Pancreas (tissue), 10 donors: ENCODE data around the gene NOBOX. TPM values are rescaled to one million over a fixed set of nuclear protein-coding genes. Genes with fewer than 3 reads are reported as not detected.
A peak's percentile ranks its signal among the peaks of the same experiment; 100 is the strongest.
"Not testable (repeated sequence)": the region's sequence is repeated elsewhere in the genome, so short reads cannot be mapped to it uniquely, and the experiment has no call there.

Experiments
- ATAC-seq, 4 donors: fragments of 200-7000 bp; cut with Tn5 transposase; one replicate each; pipeline versions ENCODE4 v1.8.0 to v1.9.1; 2020; ENCODE audit warnings: mild to moderate bottlenecking in 4 of 4, moderate library complexity in 4 of 4
- DNase-seq, 6 donors: peaks; one replicate each; pipeline ENCODE4 v3.0.0-alpha.2; 2020
- FAIRE-seq: peaks from 2 replicates; lab custom pipeline; 2012; peaks lifted over from hg19 to GRCh38; lab: Jason Lieb, UNC
- H3K27ac ChIP-seq, 4 donors: fragments of 200-600 bp; sonication (generic); 1 replicate in 3 of 4; 2 replicates in 1 of 4; pipeline versions ENCODE4 v1.5.0 to v1.8.0; 2020
- H3K27me3 ChIP-seq, 4 donors: fragments of 200-600 bp; one replicate each; pipeline ENCODE4 v1.8.0; 2021
- H3K36me3 ChIP-seq, 3 donors: fragments of 200-600 bp; sonication (generic) in 1 of 3; one replicate each; pipeline versions ENCODE4 v1.5.0 to v1.8.0; 2020 to 2021
- H3K4me1 ChIP-seq, 3 donors: fragments of 200-600 bp; one replicate each; pipeline ENCODE4 v1.8.0; 2021
- H3K4me3 ChIP-seq, 4 donors: fragments of 200-600 bp; sonication (generic) in 2 of 4; one replicate each; pipeline versions ENCODE4 v1.5.0 to v1.8.0; 2020 to 2021
- H3K9me3 ChIP-seq, 4 donors: fragments of 200-600 bp; one replicate each; pipeline ENCODE4 v1.8.0; 2021
- WGBS, 2 donors: extraction: QIAGEN DNeasy Blood & Tissue Kit; methylation state at CpG; one replicate each; pipeline ENCODE4 v1.1.7; 2013; 5-methylcytosine and 5-hydroxymethylcytosine counted together
- intact Hi-C, 3 donors: fragments of 100-400 bp; cut with DNase I; formaldehyde crosslinking; loops; one replicate each; pipeline versions ENCODE4 v1.11.1 to v1.14.2; 2022
- polyA plus RNA-seq, 2 donors: library from polyadenylated mRNA; stranded (reverse); fragments of 200-250 nt; gene quantifications; one replicate each; pipeline ENCODE4 v1.2.3, GENCODE V29; 2013
- total RNA-seq, 6 donors: library from RNA; stranded (reverse); fragmentation: NEBNext Ultra II Directional in 4 of 6; extraction: Animal tissue kit (Norgen Biotek cat#: 25700) in 4 of 6; gene quantifications; one replicate each; pipeline versions ENCODE4 v1.2.1 to v1.2.4, GENCODE V29; 2021 to 2023
- TF ChIP-seq, protein P1 (sequence below), 4 donors: fragments of 200-600 bp; sonication (generic) in 3 of 4; IDR thresholded peaks; one replicate each; pipeline versions ENCODE4 v1.5.0 to v1.8.0; 2021; ENCODE audit warnings: antibody characterized with exemption in 4 of 4
- donor health status: healthy with polysubstance abuse.
- donor health status: DM: no; HTN: no; CAD: no; lungs with moderate emphysema.
- donor health status: DM: no; HTN: no; CAD: no.
- donor health status: control.
- donor health status: control.
- donor health status: Bipolar disorder and iron deficiency.
- donor health status: DM: yes; HTN: yes; CAD: no.
- donor health status: DM: no; HTN: no; CAD: no.
- donor health status: DM: no; HTN: no; CAD: no.
- donor health status: DM: yes; HTN: yes; CAD: no.

Gene NOBOX
- total and polyA plus RNA-seq, 8 donors: not detected

- H3K27ac ChIP-seq: no peak overlapping the region
- DNase-seq: peak in 3 of 6 donors; percentile 9 to 51 (median 16)
- H3K4me3 ChIP-seq: no peak overlapping the region
- WGBS, 2 donors: 78 to 84% methylated on average over 4 of the region's 4 CpGs
- H3K4me1 ChIP-seq: no peaks in the 10 kb centered on the region
- H3K27me3 ChIP-seq: no peaks in the 10 kb centered on the region
- ATAC-seq: peak in 3 of 4 donors; percentile 65 to 73 (median 72)
- no peaks in the 10 kb centered on the region for H3K36me3 ChIP-seq
- TF ChIP-seq, protein P1, sequence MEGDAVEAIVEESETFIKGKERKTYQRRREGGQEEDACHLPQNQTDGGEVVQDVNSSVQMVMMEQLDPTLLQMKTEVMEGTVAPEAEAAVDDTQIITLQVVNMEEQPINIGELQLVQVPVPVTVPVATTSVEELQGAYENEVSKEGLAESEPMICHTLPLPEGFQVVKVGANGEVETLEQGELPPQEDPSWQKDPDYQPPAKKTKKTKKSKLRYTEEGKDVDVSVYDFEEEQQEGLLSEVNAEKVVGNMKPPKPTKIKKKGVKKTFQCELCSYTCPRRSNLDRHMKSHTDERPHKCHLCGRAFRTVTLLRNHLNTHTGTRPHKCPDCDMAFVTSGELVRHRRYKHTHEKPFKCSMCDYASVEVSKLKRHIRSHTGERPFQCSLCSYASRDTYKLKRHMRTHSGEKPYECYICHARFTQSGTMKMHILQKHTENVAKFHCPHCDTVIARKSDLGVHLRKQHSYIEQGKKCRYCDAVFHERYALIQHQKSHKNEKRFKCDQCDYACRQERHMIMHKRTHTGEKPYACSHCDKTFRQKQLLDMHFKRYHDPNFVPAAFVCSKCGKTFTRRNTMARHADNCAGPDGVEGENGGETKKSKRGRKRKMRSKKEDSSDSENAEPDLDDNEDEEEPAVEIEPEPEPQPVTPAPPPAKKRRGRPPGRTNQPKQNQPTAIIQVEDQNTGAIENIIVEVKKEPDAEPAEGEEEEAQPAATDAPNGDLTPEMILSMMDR (IDR thresholded peaks at IDR 0.05): peak in 2 of 4 donors; percentile 26 to 35
- intact Hi-C loops: no loop called here
- no peak for FAIRE-seq
- no peaks in the 10 kb centered on the region for H3K9me3 ChIP-seq
Observed at GRCh38 chr7:144437370-144438191, 34.1 kb upstream of the NOBOX start.

GRCh38 chr7:144436500-144436899 is 33.0 kb upstream of the NOBOX start:
- no peak for ATAC-seq

DNA sequence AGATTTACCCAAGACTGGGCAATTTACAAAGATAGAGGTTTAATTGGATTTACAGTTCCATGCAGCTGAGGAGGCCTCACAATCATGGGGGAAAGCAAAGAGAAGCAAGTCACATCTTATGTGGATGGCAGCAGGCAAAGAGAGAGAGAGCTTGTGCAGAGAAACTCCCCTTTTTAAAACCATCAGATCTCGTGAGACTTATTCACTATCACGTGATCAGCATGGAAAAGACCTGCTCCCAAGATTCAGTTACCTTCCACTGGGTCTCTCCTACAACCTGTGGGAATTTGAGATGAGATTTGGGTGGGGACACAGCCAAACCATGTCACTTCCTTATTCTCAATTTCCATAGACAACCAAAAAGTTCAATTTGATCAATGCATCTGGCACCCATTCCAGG is 24.9 kb upstream of the NOBOX start:
- H3K9me3 ChIP-seq: no peaks in the 10 kb centered on the region
- DNase-seq: no peak
- 62 to 71% methylated on average over 2 of the region's 2 CpGs for WGBS, 2 donors
- TF ChIP-seq, protein P1 (IDR thresholded peaks at IDR 0.05): no peak
- no peak overlapping the region for H3K27ac ChIP-seq
- FAIRE-seq: no peak
- H3K4me3 ChIP-seq: no peak overlapping the region
- H3K4me1 ChIP-seq: no peaks in the 10 kb centered on the region
- no peak for ATAC-seq
- H3K27me3 ChIP-seq: no peaks in the 10 kb centered on the region
- intact Hi-C loops: no loop called here
- H3K36me3 ChIP-seq: no peaks in the 10 kb centered on the region

More at GRCh38 chr7:144436500-144436899, 33.0 kb upstream of the NOBOX start:
- intact Hi-C loops: no loop called here
- no peak overlapping the region for H3K4me3 ChIP-seq
- no peak for DNase-seq
- 37 to 45% methylated on average over 9 of the region's 9 CpGs for WGBS, 2 donors
- FAIRE-seq: no peak
- no peaks in the 10 kb centered on the region for H3K4me1 ChIP-seq
- no peaks in the 10 kb centered on the region for H3K36me3 ChIP-seq
- no peak overlapping the region for H3K27ac ChIP-seq
- TF ChIP-seq, protein P1 (IDR thresholded peaks at IDR 0.05): no peak
- H3K27me3 ChIP-seq: no peaks in the 10 kb centered on the region
- H3K9me3 ChIP-seq: no peaks in the 10 kb centered on the region

GRCh38 chr7:144427539-144427938 is 24.0 kb upstream of the NOBOX start:
- H3K4me3 ChIP-seq, ATAC-seq, FAIRE-seq, H3K27ac ChIP-seq, H3K27me3 ChIP-seq, H3K9me3 ChIP-seq, H3K36me3 ChIP-seq, H3K4me1 ChIP-seq, DNase-seq, intact Hi-C loops: not testable (repeated sequence)
- 39 to 60% methylated on average over 2 of the region's 2 CpGs for WGBS, 2 donors

GRCh38 chr7:144418931-144419330 is 15.4 kb upstream of the NOBOX start:
- H3K4me3 ChIP-seq, DNase-seq, FAIRE-seq, H3K27me3 ChIP-seq, intact Hi-C loops, H3K27ac ChIP-seq, H3K36me3 ChIP-seq, H3K9me3 ChIP-seq, H3K4me1 ChIP-seq, ATAC-seq: not testable (repeated sequence)
- 56 to 60% methylated on average over 4 of the region's 4 CpGs for WGBS, 2 donors

- FAIRE-seq (no peak), DNase-seq (no peak), ATAC-seq (no peak)
- H3K4me3 ChIP-seq: no peak overlapping the region
- TF ChIP-seq, protein P1 (IDR thresholded peaks at IDR 0.05): no peak
- intact Hi-C loops: no loop called here
- no peaks in the 10 kb centered on the region for H3K9me3 ChIP-seq
- H3K27ac ChIP-seq: no peak overlapping the region
- H3K27me3 ChIP-seq: no peaks in the 10 kb centered on the region
- H3K36me3 ChIP-seq: no peaks in the 10 kb centered on the region
- no peaks in the 10 kb centered on the region for H3K4me1 ChIP-seq
Observed at GRCh38 chr7:144416341-144416740, 12.8 kb upstream of the NOBOX start.
